Left lobe of liver (tissue), 2 donors: Measurements from ENCODE around the gene BNIP3. TPM values are rescaled to one million over a fixed set of nuclear protein-coding genes. Genes with fewer than 3 reads are reported as not detected.
"Not testable (repeated sequence)": the region's sequence is repeated elsewhere in the genome, so short reads cannot be mapped to it uniquely, and the experiment has no call there.

Source experiments
- ATAC-seq: fragments of 200-7000 bp; cut with Tn5 transposase; one replicate; pipeline ENCODE4 v1.9.1; 2020; ENCODE audit warnings: mild to moderate bottlenecking, moderate library complexity
- DNase-seq: peaks from one replicate; pipeline ENCODE4 v3.0.0-alpha.2; 2020; ENCODE audit warnings: low spot score
- total RNA-seq: library from RNA; stranded (reverse); gene quantifications from one replicate; pipeline ENCODE4 v1.2.1, GENCODE V29; 2021
- donor health status: DM: no; HTN: no; CAD: no; lungs with moderate emphysema.
- donor health status: DM: no; HTN: yes; CAD: no.

The BNIP3 gene
- total RNA-seq, 1 donor from 2014 or later, result 90.4 TPM

GRCh38 chr10:131933016-131933695 is 48.6 kb downstream of the BNIP3 start:
- no peak for DNase-seq
- no peak for ATAC-seq

- ATAC-seq (no peak), DNase-seq (no peak)
These were observed 49.7 kb downstream of the BNIP3 start for GRCh38 chr10:131931981-131932380.

- DNase-seq (no peak), ATAC-seq (no peak)
These were observed 51.0 kb downstream of the BNIP3 start for GRCh38 chr10:131930586-131931330.

GRCh38 chr10:131930150-131930549 is 51.6 kb downstream of the BNIP3 start:
- no peak for ATAC-seq
- no peak for DNase-seq

- ATAC-seq (peak; percentile 15), DNase-seq (no peak)
These were observed 52.4 kb downstream of the BNIP3 start for GRCh38 chr10:131929122-131929845.

- ATAC-seq, result no peak
These were observed 53.3 kb downstream of the BNIP3 start for GRCh38 chr10:131928248-131929095.

GRCh38 chr10:131926743-131927595 is 54.8 kb downstream of the BNIP3 start:
- DNase-seq, result no peak

More at GRCh38 chr10:131928248-131929095, 53.3 kb downstream of the BNIP3 start:
- DNase-seq, result no peak

GRCh38 chr10:131926253-131926652 is 55.5 kb downstream of the BNIP3 start:
- ATAC-seq, result no peak
- DNase-seq, result no peak

More at GRCh38 chr10:131926743-131927595, 54.8 kb downstream of the BNIP3 start:
- ATAC-seq, result no peak

- no peak for DNase-seq
- no peak for ATAC-seq
These were observed 56.0 kb downstream of the BNIP3 start for GRCh38 chr10:131925716-131926115.

GRCh38 chr10:131925011-131925649 is 56.6 kb downstream of the BNIP3 start:
- no peak for DNase-seq
- ATAC-seq, result no peak

GRCh38 chr10:131923038-131923756 is 58.5 kb downstream of the BNIP3 start:
- ATAC-seq, result no peak
- no peak for DNase-seq

- DNase-seq (no peak), ATAC-seq (no peak)
These were observed 60.5 kb downstream of the BNIP3 start for GRCh38 chr10:131921184-131921583.

GRCh38 chr10:131920693-131921092 is 61.0 kb downstream of the BNIP3 start:
- DNase-seq, result no peak
- ATAC-seq, result no peak

- DNase-seq (no peak), ATAC-seq (no peak)
These were observed 61.6 kb downstream of the BNIP3 start for GRCh38 chr10:131920151-131920550.

- not testable (repeated sequence) for ATAC-seq, DNase-seq
These were observed 62.3 kb downstream of the BNIP3 start for GRCh38 chr10:131919461-131919860.
